Limb (tissue), 2 donors: ENCODE measurements around the gene ADAM21.
"Not testable (repeated sequence)": the region's sequence is repeated elsewhere in the genome, so short reads cannot be mapped to it uniquely, and the experiment has no call there.

Experiments
- DNase-seq, 2 donors: peaks; one replicate each; pipeline ENCODE4 v3.0.0-alpha.2; 2016; ENCODE audit errors: extremely low spot score in 2 of 2

The ADAM21 gene

GRCh38 chr14:70451874-70452273 lies at the start of gene ADAM21:
Gene ADAM21 (plus strand): TSS chr14:70452174. CDS start chr14:70457500, 5,326 bp downstream.
- DNase-seq, result no peak

DNA sequence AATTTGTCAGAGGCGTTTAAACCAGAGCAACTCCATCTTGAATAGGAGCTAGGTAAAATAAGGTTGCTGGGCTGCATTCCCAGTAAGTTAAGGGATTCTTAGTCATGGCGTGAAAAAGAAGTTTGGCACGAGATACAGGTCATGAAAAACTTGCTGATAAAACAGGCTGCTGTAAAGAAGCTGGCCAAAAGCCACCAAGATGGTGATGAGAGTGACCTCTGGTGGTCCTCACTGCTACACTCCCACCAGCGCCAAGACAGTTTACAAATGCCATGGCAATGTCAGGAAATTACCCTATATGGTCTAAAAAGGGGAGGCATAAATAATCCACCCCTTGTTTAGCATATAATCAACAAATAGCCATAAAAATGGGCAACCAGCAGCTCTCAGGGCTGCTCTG lies 48.6 kb upstream of the ADAM21 start:
- not testable (repeated sequence) for DNase-seq

GRCh38 chr14:70406216-70406615 lies 45.8 kb upstream of the ADAM21 start:
- not testable (repeated sequence) for DNase-seq

DNA sequence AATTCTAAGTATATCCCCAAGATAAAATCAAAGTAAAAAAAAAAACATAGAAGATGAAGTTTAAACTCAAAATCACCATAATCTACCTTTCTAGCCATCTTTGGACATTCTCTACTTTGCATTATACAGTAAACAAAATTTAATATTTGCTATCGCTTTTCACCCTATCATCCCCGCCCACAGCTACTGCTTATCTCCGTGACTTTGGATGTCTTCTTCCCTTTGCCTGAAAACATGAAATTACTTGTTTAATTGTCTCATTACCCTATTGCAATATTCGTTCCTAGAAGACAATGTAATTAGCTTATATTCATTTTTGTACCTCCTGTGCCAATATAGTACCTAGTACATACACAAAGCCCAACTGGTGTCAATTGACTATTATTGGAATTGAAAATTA lies 44.4 kb upstream of the ADAM21 start:
- no peak for DNase-seq

- no peak for DNase-seq
Measured at GRCh38 chr14:70415788-70416187, 36.2 kb upstream of the ADAM21 start.

DNA sequence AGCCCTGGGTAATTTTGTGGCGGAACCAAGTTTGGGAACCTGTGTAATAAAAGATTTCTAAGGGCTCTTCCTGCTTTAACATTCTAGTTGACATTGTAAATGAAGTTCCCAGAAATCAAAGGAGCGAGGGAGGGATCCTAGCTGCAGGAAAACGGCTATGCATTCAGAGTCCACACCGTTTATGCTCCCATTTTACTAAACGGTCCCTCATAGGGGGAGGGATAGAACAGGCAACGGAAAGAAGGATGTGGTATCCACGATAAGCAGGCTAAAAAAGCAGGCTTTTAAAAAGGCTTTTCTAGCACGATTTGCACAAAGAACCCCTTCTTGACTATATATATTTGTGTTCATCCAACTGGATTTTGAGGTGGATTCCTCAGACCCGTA lies 35.6 kb upstream of the ADAM21 start:
- peak in 1 of 2 donors; percentile 39 for DNase-seq

- DNase-seq, result peak; percentile 74 to 75
Measured at GRCh38 chr14:70416725-70417349, 35.1 kb upstream of the ADAM21 start, which contains the start of gene SYNJ2BP. Gene SYNJ2BP (minus strand): TSS chr14:70417090. CDS start chr14:70416963, 127 bp downstream.

GRCh38 chr14:70419270-70419931 lies 32.6 kb upstream of the ADAM21 start:
- not testable (repeated sequence) for DNase-seq

DNA sequence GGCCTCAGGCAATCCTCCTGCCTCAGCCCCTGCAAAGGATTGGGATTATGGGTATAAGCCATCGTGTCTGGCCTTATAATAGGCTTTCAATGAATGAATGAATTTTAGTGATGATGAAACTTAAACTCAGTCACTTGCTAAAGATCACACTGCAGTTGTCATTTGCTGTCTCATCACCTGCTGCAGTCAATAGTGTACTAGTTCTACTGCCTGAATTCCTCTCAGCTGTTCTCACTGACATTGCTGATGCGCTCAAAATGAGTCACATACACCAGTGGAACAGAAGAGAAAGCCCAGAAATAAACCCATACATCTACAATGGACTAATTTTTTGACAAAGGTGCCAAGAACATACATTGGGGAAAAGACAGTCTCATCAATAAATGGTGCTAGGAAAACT lies 29.4 kb upstream of the ADAM21 start:
- DNase-seq, result peak in 1 of 2 donors; percentile 8

DNA sequence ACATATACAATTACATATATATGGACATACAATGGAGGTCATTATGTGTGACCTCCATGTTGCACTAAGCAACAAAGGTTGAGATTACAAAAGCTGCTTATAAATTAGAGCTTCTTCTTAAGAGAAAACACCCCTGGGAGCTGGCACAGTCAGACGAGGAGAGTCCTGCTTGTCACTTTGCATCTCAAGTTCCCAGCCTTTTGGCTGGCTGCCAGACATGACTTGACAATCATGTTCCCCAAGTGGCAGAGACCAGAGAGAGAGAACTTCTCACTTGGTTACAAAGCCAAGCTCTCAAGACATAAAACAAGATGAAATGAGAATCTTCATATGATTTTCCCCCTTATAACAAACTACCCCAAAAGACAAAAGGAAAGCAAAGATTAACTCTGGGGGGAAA lies 26.6 kb upstream of the ADAM21 start:
- no peak for DNase-seq

GRCh38 chr14:70426555-70426954 lies 25.4 kb upstream of the ADAM21 start:
- not testable (repeated sequence) for DNase-seq

GRCh38 chr14:70436867-70437266 lies 15.1 kb upstream of the ADAM21 start:
- no peak for DNase-seq

GRCh38 chr14:70441641-70442040 lies 10.3 kb upstream of the ADAM21 start:
- DNase-seq, result no peak

- DNase-seq, result no peak
Measured at GRCh38 chr14:70442750-70443149, 9.2 kb upstream of the ADAM21 start.

GRCh38 chr14:70448633-70449340 lies 3.2 kb upstream of the ADAM21 start:
- DNase-seq, result no peak

DNA sequence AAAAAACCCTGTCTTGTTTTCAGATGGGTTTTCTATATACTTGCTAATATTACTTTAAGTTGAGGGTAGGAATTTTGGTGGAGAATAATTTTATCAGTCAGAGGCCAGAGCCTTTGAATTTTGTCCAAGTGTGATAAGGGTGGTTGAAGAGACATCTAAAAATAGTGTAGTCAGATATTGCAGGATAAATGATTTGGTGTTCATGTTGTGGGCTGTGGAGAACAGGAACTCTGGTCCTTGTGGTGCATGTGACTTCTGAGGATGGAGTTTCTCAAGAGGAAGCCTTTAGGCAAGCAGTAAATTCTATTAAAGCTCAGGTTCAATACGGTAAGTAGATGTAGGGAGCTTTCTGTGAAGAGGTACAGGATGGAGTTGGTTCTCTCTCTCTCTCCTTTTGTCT lies 2.8 kb downstream of the ADAM21 start:
- no peak for DNase-seq

GRCh38 chr14:70468731-70469130 lies 16.8 kb downstream of the ADAM21 start:
- DNase-seq, result no peak

- DNase-seq, result not testable (repeated sequence)
Measured at GRCh38 chr14:70470863-70471563, 19.0 kb downstream of the ADAM21 start.

GRCh38 chr14:70472253-70473159 lies 20.5 kb downstream of the ADAM21 start:
- DNase-seq, result no peak

DNA sequence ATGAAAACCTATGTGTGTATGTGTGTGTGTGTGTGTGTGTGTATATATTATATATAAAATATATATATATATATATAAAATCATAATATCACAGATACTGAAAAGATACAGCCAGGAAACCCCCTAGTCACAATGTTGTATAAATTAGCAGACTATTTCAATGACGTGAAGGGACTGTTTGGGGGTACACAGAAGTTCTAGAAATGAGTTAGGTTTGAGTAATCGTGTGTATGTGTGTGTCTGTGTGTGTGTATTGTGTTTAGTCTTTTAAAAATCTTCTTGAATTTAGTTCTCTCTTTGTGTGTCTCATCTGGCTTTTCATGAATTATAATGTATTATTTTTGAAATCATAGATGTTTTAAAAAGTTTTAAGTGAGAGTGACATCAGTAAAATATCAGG lies 21.9 kb downstream of the ADAM21 start:
- no peak for DNase-seq

- DNase-seq, result not testable (repeated sequence)
Measured at GRCh38 chr14:70475459-70475858, 23.5 kb downstream of the ADAM21 start.
